Fibroblast of mammary gland (primary cell): ENCODE data around the gene HTN3.
"Not testable (repeated sequence)": the region's sequence is repeated elsewhere in the genome, so short reads cannot be mapped to it uniquely, and the experiment has no call there.

ENCODE experiments used
- DNase-seq: peaks from one replicate; pipeline ENCODE4 v3.0.0-alpha.2; 2010; ENCODE audit warnings: low read depth
- H3K4me3 ChIP-seq: 2 replicates; pipeline ENCODE4 v1.5.1; 2011; ENCODE audit warnings: low read depth, mild to moderate bottlenecking, low read length, moderate library complexity; ENCODE audit not compliant: control insufficient read depth
- CTCF ChIP-seq: conservative IDR thresholded peaks from 2 replicates; pipeline ENCODE4 v1.5.1; 2011; ENCODE audit warnings: low read depth, low read length, inconsistent platforms; ENCODE audit not compliant: control insufficient read depth, insufficient read depth

Gene HTN3

GRCh38 chr4:70000711-70001110, 27.5 kb upstream of the HTN3 start:
- H3K4me3 ChIP-seq = no peak overlapping the region
- no peak for TF ChIP-seq CTCF
- no peak for DNase-seq

- TF ChIP-seq CTCF = no peak
- no peak overlapping the region for H3K4me3 ChIP-seq
- DNase-seq = no peak
Measured at GRCh38 chr4:70002507-70002906, 25.8 kb upstream of the HTN3 start.

GRCh38 chr4:70008771-70009170, 19.5 kb upstream of the HTN3 start:
- DNase-seq = no peak
- TF ChIP-seq CTCF = no peak
- H3K4me3 ChIP-seq = no peak overlapping the region

- not testable (repeated sequence) for H3K4me3 ChIP-seq, DNase-seq
Measured at GRCh38 chr4:70019006-70019405, 9.3 kb upstream of the HTN3 start.

- DNase-seq = no peak
- no peak overlapping the region for H3K4me3 ChIP-seq
- TF ChIP-seq CTCF = no peak
Measured at GRCh38 chr4:70023218-70023617, 5.0 kb upstream of the HTN3 start.

GRCh38 chr4:70027011-70027410, 1.2 kb upstream of the HTN3 start:
- H3K4me3 ChIP-seq = no peak overlapping the region
- TF ChIP-seq CTCF = no peak
- DNase-seq = no peak

GRCh38 chr4:70037559-70037958, 9.3 kb downstream of the HTN3 start:
- not testable (repeated sequence) for H3K4me3 ChIP-seq, DNase-seq

GRCh38 chr4:70039928-70040327, 11.7 kb downstream of the HTN3 start:
- DNase-seq, H3K4me3 ChIP-seq: not testable (repeated sequence)

GRCh38 chr4:70041652-70042286, 13.5 kb downstream of the HTN3 start:
- no peak for TF ChIP-seq CTCF
- H3K4me3 ChIP-seq = no peak overlapping the region
- no peak for DNase-seq

GRCh38 chr4:70050138-70050537, 21.9 kb downstream of the HTN3 start, which contains the start of gene HTN1:
TSS of gene HTN1 (plus strand) at chr4:70050438. CDS start at chr4:70053077, 2,639 bp downstream.
- not testable (repeated sequence) for DNase-seq, H3K4me3 ChIP-seq

GRCh38 chr4:70056534-70056933, 28.3 kb downstream of the HTN3 start:
- not testable (repeated sequence) for H3K4me3 ChIP-seq, DNase-seq
